RPMI7951 (cell line): ENCODE measurements around the gene RGP1. TPM values are rescaled to one million over a fixed set of nuclear protein-coding genes. Genes with fewer than 3 reads are reported as not detected.
A peak's percentile ranks its signal among the peaks of the same experiment; 100 is the strongest.

Experiments
- DNase-seq: peaks from one replicate; pipeline ENCODE4 v3.0.0-alpha.2; 2012; ENCODE audit warnings: low read depth
- total RNA-seq: library from RNA; depleted of rRNA; stranded (reverse); fragments of >200 nt; shearing (Covaris generic); gene quantifications from 2 replicates; pipeline ENCODE4 v1.2.3, GENCODE V29; 2014

The RGP1 gene
- total RNA-seq, 1 experiment from 2014 or later = 9.4 TPM

DNA sequence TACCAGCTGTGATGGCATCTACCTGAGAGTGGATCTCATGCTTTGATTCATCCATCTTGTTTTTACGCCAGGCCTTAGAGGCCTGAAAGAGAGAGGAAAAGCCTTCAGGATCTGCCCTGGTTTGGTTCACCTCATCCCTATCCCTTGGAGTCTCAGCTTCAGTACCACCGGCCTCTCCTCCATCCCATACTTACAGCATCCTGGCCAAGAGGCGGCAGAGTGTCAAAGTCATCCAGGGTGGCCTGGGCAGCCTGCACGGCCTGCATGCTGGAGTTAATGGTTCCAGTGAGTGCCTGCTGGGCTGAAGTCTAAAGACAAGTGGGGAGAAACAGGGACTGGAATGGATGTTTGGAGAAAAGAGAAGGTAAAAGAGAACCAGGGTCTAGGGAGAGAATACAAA lies 29.5 kb upstream of the RGP1 start:
- no peak for DNase-seq

DNA sequence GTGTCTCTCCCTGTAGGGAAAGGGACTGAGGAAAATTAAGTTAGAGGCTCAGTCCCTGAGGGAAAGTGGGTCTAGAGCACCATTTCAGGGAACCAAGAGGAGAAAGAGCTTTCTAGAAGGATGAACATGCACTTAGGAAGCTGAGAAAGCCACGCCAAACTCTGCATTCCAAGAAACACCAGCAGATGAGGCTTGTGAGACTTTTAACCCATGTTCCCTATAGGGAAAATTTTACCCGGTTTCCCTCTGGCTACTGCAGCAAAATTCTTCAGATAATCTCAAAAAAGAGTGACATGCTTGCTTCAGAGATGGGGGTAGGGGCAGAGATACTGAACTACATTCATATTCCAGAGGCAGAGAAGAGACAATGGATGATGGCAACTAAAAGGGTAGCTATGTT lies 25.7 kb upstream of the RGP1 start:
- DNase-seq = no peak

GRCh38 chr9:35723908-35724307 lies 25.2 kb upstream of the RGP1 start:
- no peak for DNase-seq

DNA sequence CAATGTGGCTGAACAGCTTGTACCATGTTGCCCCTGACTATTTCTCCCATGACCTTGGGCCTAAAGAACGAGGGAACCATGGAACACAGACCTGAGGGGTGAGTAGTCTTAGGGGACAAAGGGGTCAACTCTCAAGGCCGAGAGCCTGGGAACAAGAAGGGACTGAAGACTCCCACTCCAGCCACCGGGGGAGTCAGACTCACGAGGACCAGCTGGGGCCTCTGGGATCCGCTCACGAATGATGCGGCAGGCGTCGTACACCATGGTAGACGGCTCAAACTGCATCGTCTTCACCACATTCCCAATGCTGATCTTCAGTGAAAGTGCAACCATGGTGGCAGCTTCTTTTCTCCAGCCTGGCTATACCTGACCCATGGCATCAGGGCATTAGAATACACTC lies 23.7 kb upstream of the RGP1 start:
- no peak for DNase-seq

GRCh38 chr9:35726931-35727330 lies 22.2 kb upstream of the RGP1 start:
- DNase-seq = peak; percentile 33

DNA sequence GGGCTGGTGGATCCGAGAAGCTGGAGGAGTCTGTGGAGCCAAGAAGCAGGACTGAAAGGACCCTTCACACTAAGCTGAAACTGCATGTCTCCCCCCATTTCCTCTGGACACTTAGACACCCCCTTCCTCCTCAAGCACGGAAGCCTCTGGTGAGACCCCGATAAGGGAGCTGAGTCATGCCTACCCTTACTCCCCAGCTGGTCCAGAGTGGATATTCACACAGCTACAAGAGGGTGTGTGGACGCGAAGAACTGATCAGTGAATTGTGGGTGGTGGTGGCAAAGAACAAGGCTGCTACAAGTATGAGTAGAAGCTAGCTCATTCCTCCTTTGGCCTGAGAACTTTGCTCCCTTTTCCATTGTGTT lies 21.4 kb upstream of the RGP1 start:
- no peak for DNase-seq

DNA sequence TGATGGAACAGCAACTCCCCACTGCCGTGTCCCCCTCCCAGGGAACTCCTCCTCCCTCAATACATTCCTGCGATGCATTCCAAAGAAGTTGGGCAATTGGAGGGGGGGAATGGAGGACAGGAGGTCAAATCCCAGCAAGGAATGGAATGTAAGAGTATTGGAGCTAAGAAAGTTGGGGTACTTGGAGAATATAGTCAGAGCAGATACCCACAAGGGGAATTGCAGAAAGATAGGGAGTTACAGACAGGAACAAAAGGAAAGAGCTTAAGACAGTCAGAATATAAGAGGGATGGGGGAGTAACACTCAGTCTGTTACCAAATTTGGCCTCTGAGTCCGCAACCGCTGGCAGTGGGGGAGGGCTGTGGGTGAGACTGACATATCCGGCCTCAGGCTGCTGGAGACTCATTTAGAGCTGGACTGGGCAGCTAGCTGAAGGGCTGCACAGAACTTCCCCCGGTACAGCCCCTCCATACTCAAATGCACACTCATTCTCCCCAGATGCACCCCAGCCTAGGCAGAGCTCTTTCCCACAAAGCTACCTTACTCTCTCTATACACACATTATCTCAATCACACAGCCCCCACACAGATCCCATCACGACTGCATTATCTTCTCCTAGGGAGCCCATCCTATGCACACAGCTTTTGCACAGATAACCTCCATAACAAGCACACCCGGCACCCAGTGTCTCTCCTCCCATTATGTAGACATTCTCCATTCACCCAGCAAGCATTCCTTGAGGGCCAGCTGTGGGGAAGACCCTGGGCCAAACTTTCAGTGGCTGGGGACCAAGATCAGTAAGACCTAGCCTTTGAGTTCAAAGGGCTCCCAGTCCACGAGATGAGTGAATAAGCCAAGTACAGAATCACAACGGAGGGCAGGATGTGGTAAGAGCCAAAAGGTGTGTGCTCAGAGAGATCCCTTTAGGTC lies 20.8 kb upstream of the RGP1 start:
- DNase-seq = peak; percentile 91

DNA sequence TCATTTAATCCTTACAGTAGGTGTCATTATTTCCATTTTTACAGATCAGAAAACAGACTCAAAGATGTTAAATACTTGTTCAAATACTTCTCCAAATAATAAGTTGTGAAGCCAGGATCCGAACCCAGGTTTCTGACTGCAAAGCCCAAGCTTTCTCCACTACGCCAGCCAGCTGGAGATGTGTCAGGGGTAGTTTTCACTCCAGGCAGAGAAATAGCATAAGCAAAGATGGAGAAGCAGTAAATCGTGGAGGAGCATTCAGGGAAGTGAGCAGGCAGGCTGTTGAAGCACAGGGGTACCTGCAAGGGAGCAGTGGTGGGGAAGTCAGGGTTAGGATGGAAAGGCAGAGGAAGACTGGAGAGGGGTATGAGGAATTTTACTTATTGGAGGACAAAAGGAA lies 20.0 kb upstream of the RGP1 start:
- no peak for DNase-seq

DNA sequence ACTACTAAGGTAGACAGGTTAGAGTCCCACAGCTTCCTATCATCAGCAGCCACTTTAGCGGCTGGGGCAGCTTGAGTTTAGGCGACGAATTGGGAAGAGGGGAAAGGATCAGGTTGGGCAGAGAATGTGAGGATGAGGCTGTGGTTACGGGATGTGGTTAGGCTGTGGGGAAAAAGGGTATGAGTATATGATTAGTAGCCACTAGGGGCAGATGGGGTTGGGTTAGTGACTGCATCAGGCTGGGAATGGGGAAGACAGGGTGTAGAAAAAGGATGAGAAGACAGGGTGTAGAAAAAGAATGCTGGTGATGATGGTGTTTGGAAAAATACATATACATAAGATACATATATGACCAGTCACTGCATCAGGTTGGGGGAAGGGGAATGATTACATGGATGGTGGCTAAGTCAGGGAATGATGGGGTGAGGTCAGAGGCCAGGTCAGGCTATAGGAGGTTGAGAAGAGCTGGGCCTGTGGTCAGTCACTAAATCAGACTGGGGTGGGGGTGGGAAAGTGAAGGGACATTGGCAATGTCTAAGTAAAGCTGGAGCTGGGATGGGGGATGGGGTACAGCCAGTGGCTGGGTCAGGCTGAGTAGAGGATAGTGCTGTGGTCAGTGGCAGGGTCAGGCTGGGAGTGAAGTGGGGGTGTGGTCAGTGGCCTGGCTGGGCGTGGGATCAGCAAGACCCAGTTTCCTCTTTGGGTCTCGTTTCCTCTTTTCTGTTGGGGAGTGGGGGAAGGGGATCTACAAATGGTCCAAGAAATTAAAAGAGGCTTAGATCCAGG lies 19.2 kb upstream of the RGP1 start:
- DNase-seq = peak; percentile 89

DNA sequence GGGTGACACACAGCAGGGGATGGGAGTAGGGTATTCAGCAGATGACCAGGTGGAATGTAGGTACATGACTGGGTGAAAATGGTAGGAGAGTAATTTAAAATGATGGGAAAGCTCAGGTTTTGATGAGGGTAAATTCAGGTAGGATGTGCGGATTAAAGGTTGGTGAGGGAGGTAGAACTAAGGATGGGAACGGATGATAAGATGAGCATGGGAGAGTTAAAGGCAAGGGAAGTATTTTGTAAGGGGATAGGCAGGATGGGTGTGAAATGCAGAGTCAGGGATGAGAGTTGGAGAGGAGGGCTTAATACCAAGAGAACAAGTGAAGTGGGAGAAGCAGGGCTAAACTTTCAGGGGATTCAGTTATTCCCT lies 18.6 kb upstream of the RGP1 start:
- DNase-seq = no peak

GRCh38 chr9:35731415-35732184 lies 17.5 kb upstream of the RGP1 start:
- no peak for DNase-seq

DNA sequence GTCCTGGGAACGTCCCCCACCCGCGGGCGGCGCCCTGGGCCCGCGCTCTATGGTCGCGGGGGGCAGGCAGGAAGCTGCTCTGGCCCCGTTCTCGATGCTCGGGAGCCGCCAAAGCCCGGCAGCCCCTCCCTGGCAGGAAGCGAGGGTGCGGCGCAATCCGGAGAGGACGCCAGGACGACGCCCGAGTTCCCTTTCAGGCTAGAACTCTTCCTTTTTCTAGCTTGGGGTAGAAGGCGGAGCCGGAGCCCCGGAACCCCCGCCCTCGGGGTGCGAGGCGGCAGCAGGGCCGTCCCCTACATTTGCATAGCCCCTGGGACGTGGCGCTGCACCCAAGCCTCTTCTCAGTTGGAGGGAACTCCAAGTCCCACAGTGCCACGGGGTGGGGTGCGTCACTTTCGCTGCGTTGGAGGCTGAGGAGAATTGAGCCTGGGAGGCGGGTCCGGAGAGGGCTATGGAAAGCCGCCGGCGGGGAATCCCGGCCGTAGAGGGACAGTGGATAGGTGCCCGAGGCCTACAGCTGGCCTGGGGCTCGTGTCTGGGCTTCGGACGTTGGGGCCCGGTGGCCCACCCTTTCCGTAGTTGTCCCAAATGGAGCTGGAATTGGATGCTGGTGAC lies 16.8 kb upstream of the RGP1 start, which contains the start of the genes CREB3 and TLN1:
CREB3 (plus strand) TSS at position 482 of the 615 bp plus-strand sequence; CDS start at position 589, 107 bp downstream.
TLN1 (minus strand) TSS at position 11 of the 615 bp plus-strand sequence. CDS start 6,501 bp downstream, outside the sequence.
- DNase-seq = peak; percentile 99

DNA sequence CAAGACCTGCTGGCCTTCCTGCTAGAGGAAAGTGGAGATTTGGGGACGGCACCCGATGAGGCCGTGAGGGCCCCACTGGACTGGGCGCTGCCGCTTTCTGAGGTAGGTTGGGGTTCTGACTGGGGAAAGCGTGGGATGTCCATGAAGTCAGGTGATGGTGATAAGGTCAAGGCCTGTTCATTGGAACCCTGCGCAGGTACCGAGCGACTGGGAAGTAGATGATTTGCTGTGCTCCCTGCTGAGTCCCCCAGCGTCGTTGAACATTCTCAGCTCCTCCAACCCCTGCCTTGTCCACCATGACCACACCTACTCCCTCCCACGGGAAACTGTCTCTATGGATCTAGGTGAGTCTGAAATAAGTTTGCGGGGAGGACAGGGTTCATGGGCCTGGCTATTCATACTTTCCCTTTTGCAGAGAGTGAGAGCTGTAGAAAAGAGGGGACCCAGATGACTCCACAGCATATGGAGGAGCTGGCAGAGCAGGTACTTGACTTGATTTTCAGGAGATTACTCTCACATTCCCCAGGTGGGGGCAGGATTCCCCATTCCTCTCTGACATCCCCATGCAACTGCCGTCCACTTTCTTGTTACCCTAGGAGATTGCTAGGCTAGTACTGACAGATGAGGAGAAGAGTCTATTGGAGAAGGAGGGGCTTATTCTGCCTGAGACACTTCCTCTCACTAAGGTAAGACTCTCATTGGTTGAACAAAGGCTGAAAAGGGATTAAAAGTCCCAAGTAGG lies 16.1 kb upstream of the RGP1 start:
- peak; percentile 53 for DNase-seq

- no peak for DNase-seq
These were observed 15.0 kb upstream of the RGP1 start for GRCh38 chr9:35734096-35734495.

GRCh38 chr9:35736201-35736633 lies 12.9 kb upstream of the RGP1 start:
- peak; percentile 68 for DNase-seq

DNA sequence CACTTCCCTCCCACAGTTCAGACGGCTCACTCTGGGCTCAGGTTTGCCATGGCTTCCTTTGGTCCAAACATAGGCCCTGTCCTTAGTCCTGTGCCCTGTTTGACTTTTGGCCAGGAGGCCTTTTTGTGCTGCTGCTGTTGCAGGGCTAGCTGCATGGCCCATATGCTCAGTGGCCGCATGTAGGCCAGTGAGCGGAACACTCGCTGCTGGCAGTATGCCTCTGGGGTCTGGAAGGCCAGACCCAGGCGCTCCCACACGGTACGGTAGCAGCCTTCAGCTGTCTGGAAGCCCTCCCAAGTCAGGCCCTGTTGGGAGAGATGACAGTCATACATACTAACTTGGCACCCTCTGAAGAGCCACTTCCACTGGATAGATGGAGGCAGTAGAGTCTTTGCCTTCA lies 11.9 kb upstream of the RGP1 start:
- no peak for DNase-seq

DNA sequence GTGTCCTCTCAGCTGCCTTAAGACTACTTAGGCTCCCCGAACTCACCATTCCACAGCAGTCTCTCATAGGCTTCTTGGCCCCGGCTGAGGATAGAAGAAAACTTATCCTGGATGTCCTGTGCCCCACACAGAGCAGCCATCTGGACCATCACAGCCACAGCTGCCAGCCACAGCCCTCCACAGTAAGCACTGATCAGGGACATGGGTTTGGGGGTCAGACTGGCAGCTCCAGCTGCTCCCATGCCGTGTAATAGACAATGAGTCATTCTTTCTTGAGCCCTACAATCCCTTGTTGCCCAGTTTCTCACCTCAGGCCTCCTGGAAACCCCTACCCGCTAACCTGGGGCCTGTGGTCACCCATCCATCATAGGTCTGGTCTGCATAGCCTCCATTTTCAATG lies 10.9 kb upstream of the RGP1 start:
- DNase-seq = no peak

DNA sequence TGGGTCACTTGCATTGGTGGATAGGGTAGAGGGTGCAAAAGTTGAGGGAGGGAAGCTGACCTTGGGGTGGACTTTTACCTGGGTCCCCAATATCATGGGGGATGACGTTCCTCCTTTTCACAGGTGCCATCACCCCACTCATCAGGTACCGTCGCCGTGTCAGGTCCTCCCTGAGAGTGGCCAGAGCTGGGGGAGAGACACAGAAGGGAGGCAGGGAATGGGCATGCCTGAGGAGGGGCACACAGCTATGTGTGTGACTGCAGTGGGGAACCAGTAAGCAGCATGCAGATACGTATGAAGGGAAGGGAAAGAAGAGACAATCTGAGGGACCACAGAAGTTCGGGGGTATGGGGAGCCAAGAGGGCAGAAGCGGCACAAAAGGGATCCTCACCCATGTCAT lies 10.2 kb upstream of the RGP1 start:
- no peak for DNase-seq

DNA sequence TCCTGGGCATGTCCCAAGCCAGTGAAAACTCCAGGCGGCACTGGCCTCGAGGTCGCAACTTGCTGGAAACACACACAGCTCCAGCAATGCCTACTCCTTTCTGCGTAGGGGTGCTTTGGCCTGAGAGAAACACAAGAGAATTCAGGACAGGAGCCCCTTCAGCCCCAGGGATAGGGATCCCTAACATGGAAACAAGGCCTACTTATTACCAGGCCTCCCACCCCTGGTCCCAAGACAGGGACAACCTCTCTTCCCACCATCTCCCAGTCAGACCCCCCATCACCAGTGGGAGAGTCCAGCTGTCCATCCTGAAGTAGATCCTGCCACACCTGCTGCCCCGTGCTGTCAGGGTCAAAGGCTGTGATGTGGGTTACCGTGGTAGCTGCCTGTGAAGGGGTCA lies 8.8 kb upstream of the RGP1 start:
- no peak for DNase-seq

GRCh38 chr9:35741740-35742139 lies 7.3 kb upstream of the RGP1 start:
- DNase-seq = no peak

DNA sequence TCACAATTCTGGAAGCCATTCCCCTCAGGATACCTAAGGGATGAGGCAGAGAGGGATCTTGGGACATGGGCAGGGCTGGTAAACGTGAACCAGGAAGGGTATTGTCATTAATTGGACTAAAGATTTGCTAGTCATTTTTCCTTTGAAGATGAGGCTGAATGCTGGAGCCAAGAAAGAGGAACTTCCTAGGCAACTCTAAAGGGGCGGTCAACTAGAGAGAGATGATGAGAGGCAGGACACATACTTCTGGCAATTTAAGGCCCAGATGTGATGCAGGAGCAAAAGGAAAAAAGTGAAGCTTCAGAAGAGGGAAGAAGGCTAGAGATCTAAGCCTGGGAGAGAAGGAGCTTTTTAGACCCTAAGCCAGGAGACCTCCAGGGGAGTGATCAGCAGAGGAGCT lies 5.6 kb upstream of the RGP1 start:
- no peak for DNase-seq
